ENCODE data around the gene AGFG2. TPM values are rescaled to one million over a fixed set of nuclear protein-coding genes. Genes with fewer than 3 reads are reported as not detected.

AGFG2 gene
- total RNA-seq, 1 donor from 2014 or later = 48.6 TPM

- peaks cover 13% of the 10 kb centered on the region for H3K27me3 Mint-ChIP-seq (ENCODE audit: unreplicated experiment)
- no peak for DNase-seq (ENCODE audit: low spot score)
- H3K27ac Mint-ChIP-seq (ENCODE audit: unreplicated experiment) = no peak overlapping the region
- no peaks in the 10 kb centered on the region for H3K36me3 Mint-ChIP-seq (ENCODE audit: low read depth, unreplicated experiment)
- no peaks in the 10 kb centered on the region for H3K9me3 Mint-ChIP-seq (ENCODE audit: unreplicated experiment)
- no peak overlapping the region for H3K4me3 Mint-ChIP-seq (ENCODE audit: unreplicated experiment)
- TF ChIP-seq CTCF (IDR thresholded peaks at IDR 0.05; ENCODE audit: unreplicated experiment) = no peak
- H3K4me1 Mint-ChIP-seq (ENCODE audit: unreplicated experiment) = peaks cover 21% of the 10 kb centered on the region
Observed at GRCh38 chr7:100591596-100591995, 52.6 kb downstream of the AGFG2 start.

GRCh38 chr7:100595188-100595587, 56.2 kb downstream of the AGFG2 start:
- Mint-ChIP-seq H3K4me1 (ENCODE audit: unreplicated experiment) (peaks cover 4% of the 10 kb centered on the region), H3K9me3 (ENCODE audit: unreplicated experiment) (no peaks in the 10 kb centered on the region), H3K4me3 (ENCODE audit: unreplicated experiment) (no peak overlapping the region), H3K36me3 (ENCODE audit: low read depth, unreplicated experiment) (no peaks in the 10 kb centered on the region), H3K27me3 (ENCODE audit: unreplicated experiment) (peaks cover 6% of the 10 kb centered on the region), H3K27ac (ENCODE audit: unreplicated experiment) (no peak overlapping the region)
- DNase-seq (ENCODE audit: low spot score) = no peak
- no peak for TF ChIP-seq CTCF (IDR thresholded peaks at IDR 0.05; ENCODE audit: unreplicated experiment)

DNA sequence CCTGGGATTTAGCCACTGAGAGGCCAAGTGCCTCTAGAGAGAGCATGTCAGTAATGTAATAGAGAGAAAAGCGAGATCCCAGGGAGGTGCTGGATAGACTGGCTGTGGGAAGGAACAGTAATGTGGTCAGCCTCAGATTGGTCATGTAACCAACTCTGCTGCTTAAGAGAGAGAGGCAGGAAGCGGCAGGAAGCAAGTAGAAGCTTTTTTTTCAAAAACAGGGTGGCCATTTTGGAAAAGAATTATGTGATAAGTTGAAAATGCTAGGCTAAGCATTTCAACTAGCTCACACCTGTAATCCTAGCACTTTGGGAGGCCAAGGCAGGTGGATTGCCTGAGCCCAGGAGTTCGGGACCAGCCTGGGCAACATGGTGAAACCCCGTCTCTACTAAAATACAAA, 59.4 kb downstream of the AGFG2 start:
- H3K27me3 Mint-ChIP-seq (ENCODE audit: unreplicated experiment) = peaks cover 4% of the 10 kb centered on the region
- no peaks in the 10 kb centered on the region for H3K36me3 Mint-ChIP-seq (ENCODE audit: low read depth, unreplicated experiment)
- H3K9me3 Mint-ChIP-seq (ENCODE audit: unreplicated experiment) = no peaks in the 10 kb centered on the region
- H3K4me3 Mint-ChIP-seq (ENCODE audit: unreplicated experiment) = no peak overlapping the region
- H3K27ac Mint-ChIP-seq (ENCODE audit: unreplicated experiment) = no peak overlapping the region
- TF ChIP-seq CTCF (IDR thresholded peaks at IDR 0.05; ENCODE audit: unreplicated experiment) = no peak
- DNase-seq (ENCODE audit: low spot score) = no peak
- peaks cover 2% of the 10 kb centered on the region for H3K4me1 Mint-ChIP-seq (ENCODE audit: unreplicated experiment)

DNA sequence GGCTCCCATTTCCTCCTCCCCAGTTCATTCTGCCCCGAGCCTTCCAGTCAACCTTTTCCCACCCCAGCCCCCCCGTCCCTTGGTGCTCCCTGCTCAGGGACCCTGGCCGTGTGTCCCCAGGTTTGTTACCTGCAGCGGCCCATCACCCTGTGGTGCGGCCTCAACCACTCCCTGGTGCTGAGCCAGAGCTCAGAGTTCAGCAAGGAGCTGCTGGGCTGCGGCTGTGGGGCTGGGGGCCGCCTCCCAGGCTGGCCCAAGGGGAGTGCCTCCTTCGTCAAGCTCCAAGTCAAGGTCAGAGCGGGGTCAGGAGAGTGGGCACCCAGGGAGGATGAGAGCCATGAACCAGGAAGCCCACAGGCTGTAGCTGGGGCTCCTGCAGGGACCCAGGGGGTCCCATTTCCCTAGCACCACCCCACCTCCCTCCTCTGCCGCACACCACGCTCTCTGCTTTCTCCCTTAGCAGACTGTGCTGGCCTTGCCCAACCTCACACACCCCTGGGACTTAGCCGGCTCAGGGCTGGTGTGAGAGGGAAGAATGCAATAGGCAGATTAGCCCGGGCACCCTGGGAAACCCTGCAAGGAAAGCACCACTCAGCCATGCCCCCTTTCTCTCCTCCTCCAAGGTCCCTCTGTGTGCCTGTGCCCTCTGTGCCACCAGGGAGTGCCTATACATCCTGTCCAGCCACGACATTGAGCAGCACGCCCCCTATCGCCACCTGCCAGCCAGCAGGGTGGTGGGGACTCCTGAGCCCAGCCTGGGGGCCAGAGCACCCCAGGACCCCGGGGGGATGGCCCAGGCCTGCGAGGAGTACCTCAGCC, 61.1 kb downstream of the AGFG2 start:
- TF ChIP-seq CTCF (IDR thresholded peaks at IDR 0.05; ENCODE audit: unreplicated experiment) = no peak
- DNase-seq (ENCODE audit: low spot score) = no peak
- Mint-ChIP-seq H3K36me3 (ENCODE audit: low read depth, unreplicated experiment) (no peaks in the 10 kb centered on the region), H3K9me3 (ENCODE audit: unreplicated experiment) (no peaks in the 10 kb centered on the region), H3K27me3 (ENCODE audit: unreplicated experiment) (peaks cover 4% of the 10 kb centered on the region), H3K4me3 (ENCODE audit: unreplicated experiment) (no peak overlapping the region), H3K27ac (ENCODE audit: unreplicated experiment) (no peak overlapping the region), H3K4me1 (ENCODE audit: unreplicated experiment) (peaks cover 2% of the 10 kb centered on the region)

GRCh38 chr7:100600730-100601038, 61.7 kb downstream of the AGFG2 start:
- no peak for TF ChIP-seq CTCF (IDR thresholded peaks at IDR 0.05; ENCODE audit: unreplicated experiment)
- Mint-ChIP-seq H3K27ac (ENCODE audit: unreplicated experiment) (no peak overlapping the region), H3K4me1 (ENCODE audit: unreplicated experiment) (peaks cover 2% of the 10 kb centered on the region), H3K9me3 (ENCODE audit: unreplicated experiment) (no peaks in the 10 kb centered on the region), H3K36me3 (ENCODE audit: low read depth, unreplicated experiment) (no peaks in the 10 kb centered on the region), H3K4me3 (ENCODE audit: unreplicated experiment) (no peak overlapping the region), H3K27me3 (ENCODE audit: unreplicated experiment) (peaks cover 5% of the 10 kb centered on the region)
- no peak for DNase-seq (ENCODE audit: low spot score)
